HepG2 (cell line): ENCODE measurements around the gene LIPT1. TPM values are rescaled to one million over a fixed set of nuclear protein-coding genes. Genes with fewer than 3 reads are reported as not detected.
A peak's percentile ranks its signal among the peaks of the same experiment; 100 is the strongest.

Source experiments
- ARID2 ChIP-seq: sonication (generic); formaldehyde crosslinking; IDR thresholded peaks from 2 replicates; pipeline ENCODE4 v1.8.1; 2022; ENCODE audit warnings: mild to moderate bottlenecking, missing genetic modification reagents, borderline replicate concordance
- CSRNP1 ChIP-seq: sonication (generic); formaldehyde crosslinking; IDR thresholded peaks from 2 replicates; pipeline ENCODE4 v1.8.1; 2023; ENCODE audit warnings: mild to moderate bottlenecking, missing genetic modification reagents
- ETV6 ChIP-seq: sonication (generic); formaldehyde crosslinking; conservative IDR thresholded peaks from 2 replicates; pipeline ENCODE4 v1.4.0; 2020; ENCODE audit warnings: missing genetic modification reagents
- LCORL ChIP-seq, 2 experiments: fragments of 450-650 bp in 1 of 2; sonication (generic) in 1 of 2; formaldehyde crosslinking in 1 of 2; IDR thresholded peaks; 2 replicates each; pipeline versions ENCODE4 v1.5.0 to v1.6.1; 2017 to 2020; ENCODE audit warnings: antibody characterized with exemption in 1 of 2, missing genetic modification reagents in 1 of 2
- MTF1 ChIP-seq: sonication (generic); formaldehyde crosslinking; IDR thresholded peaks from 2 replicates; pipeline ENCODE4 v1.5.0; 2020; ENCODE audit warnings: missing genetic modification reagents
- MXD4 ChIP-seq: IDR thresholded peaks from 2 replicates; pipeline ENCODE4 v1.6.1; 2016; ENCODE audit warnings: mild to moderate bottlenecking, missing biosample characterization, missing genetic modification reagents
- NBN ChIP-seq: fragments of 450-650 bp; conservative IDR thresholded peaks from 2 replicates; pipeline ENCODE4 v1.6.1; 2017
- REXO4 ChIP-seq: sonication (generic); formaldehyde crosslinking; IDR thresholded peaks from 2 replicates; pipeline ENCODE4 v1.8.0; 2022; ENCODE audit warnings: missing genetic modification reagents, mild to moderate bottlenecking, borderline replicate concordance
- SIX4 ChIP-seq: sonication (generic); formaldehyde crosslinking; IDR thresholded peaks from 2 replicates; pipeline ENCODE4 v1.4.0; 2020; ENCODE audit warnings: missing genetic modification reagents
- SMAD3 ChIP-seq: sonication (generic); formaldehyde crosslinking; IDR thresholded peaks from 2 replicates; pipeline ENCODE4 v1.4.0; 2020; ENCODE audit warnings: missing genetic modification reagents
- TBX3 ChIP-seq: fragments of 450-650 bp; IDR thresholded peaks from 2 replicates; pipeline ENCODE4 v1.6.1; 2017; ENCODE audit warnings: antibody characterized with exemption, mild to moderate bottlenecking, inconsistent platforms, borderline replicate concordance
- TEAD2 ChIP-seq: sonication (generic); formaldehyde crosslinking; IDR thresholded peaks from 2 replicates; pipeline ENCODE4 v1.9.0; 2021; ENCODE audit warnings: missing genetic modification reagents
- U2AF2 ChIP-seq: fragments of 200-400 bp; formaldehyde crosslinking; IDR thresholded peaks from 2 replicates; pipeline ENCODE4 v1.6.1; 2017; ENCODE audit warnings: low read depth, mild to moderate bottlenecking, low read length
- USF2 ChIP-seq, 2 experiments: sonication (generic) in 1 of 2; formaldehyde crosslinking in 1 of 2; IDR thresholded peaks; 2 replicates each; pipeline versions ENCODE4 v1.5.1 to v1.6.1; 2011 to 2020; ENCODE audit warnings: borderline replicate concordance in 1 of 2, low read depth in 1 of 2, low read length in 1 of 2, mild to moderate bottlenecking in 1 of 2, missing genetic modification reagents in 1 of 2, moderate library complexity in 1 of 2
- ZBTB42 ChIP-seq: sonication (generic); formaldehyde crosslinking; IDR thresholded peaks from 2 replicates; pipeline ENCODE4 v1.5.0; 2020; ENCODE audit warnings: mild to moderate bottlenecking, missing genetic modification reagents
- ZNF251 ChIP-seq: sonication (generic); formaldehyde crosslinking; IDR thresholded peaks from 2 replicates; pipeline ENCODE4 v1.9.0; 2021; ENCODE audit warnings: mild to moderate bottlenecking, missing genetic modification reagents
- ZNF260 ChIP-seq: sonication (generic); formaldehyde crosslinking; IDR thresholded peaks from 2 replicates; pipeline ENCODE4 v1.4.0; 2020; ENCODE audit warnings: missing genetic modification reagents, low read depth, mild to moderate bottlenecking, borderline replicate concordance
- ZNF30 ChIP-seq: sonication (generic); formaldehyde crosslinking; IDR thresholded peaks from 2 replicates; pipeline ENCODE4 v1.5.0; 2020; ENCODE audit warnings: mild to moderate bottlenecking, missing genetic modification reagents
- ZNF326 ChIP-seq: sonication (generic); formaldehyde crosslinking; IDR thresholded peaks from 2 replicates; pipeline ENCODE4 v1.4.0; 2020; ENCODE audit warnings: missing genetic modification reagents, borderline replicate concordance
- ZNF496 ChIP-seq: sonication (generic); formaldehyde crosslinking; IDR thresholded peaks from 2 replicates; pipeline ENCODE4 v1.8.1; 2023; ENCODE audit warnings: mild to moderate bottlenecking, moderate library complexity, missing genetic modification reagents; ENCODE audit not compliant: insufficient replicate concordance
- ZNF550 ChIP-seq: sonication (generic); formaldehyde crosslinking; IDR thresholded peaks from 2 replicates; pipeline ENCODE4 v1.4.0; 2020; ENCODE audit warnings: mild to moderate bottlenecking, missing genetic modification reagents, borderline replicate concordance
- ZNF557 ChIP-seq: sonication (generic); formaldehyde crosslinking; IDR thresholded peaks from 2 replicates; pipeline ENCODE4 v1.4.0; 2020; ENCODE audit warnings: missing genetic modification reagents
- ZNF615 ChIP-seq: sonication (generic); formaldehyde crosslinking; IDR thresholded peaks from 2 replicates; pipeline ENCODE4 v1.5.0; 2020; ENCODE audit warnings: mild to moderate bottlenecking, missing genetic modification reagents, borderline replicate concordance
- ZNF761 ChIP-seq: sonication (generic); formaldehyde crosslinking; conservative IDR thresholded peaks from 2 replicates; pipeline ENCODE4 v1.4.0; 2020; ENCODE audit warnings: mild to moderate bottlenecking, missing genetic modification reagents
- polyA plus RNA-seq, 8 experiments: library from polyadenylated mRNA; depleted of rRNA in 3 of 8; stranded (reverse) in 7 of 8; unstranded in 1 of 8; fragments of >200 nt; fragmentation: Illumina TruSeq in 4 of 8; extraction: Trizol in 4 of 8; gene quantifications; 2 replicates each; pipeline versions ENCODE4 v1.2.1 to v1.2.3, GENCODE V29; 2011 to 2016; ENCODE audit warnings: low read depth in 4 of 8, missing spikeins in 1 of 8, mixed read lengths in 1 of 8; ENCODE audit not compliant: insufficient read depth in 1 of 8
- total RNA-seq, 5 experiments: library from RNA; depleted of rRNA; stranded (reverse); fragments of >200 nt; fragmentation: Illumina TruSeq; extraction: Trizol; gene quantifications; 2 replicates each; pipeline ENCODE4 v1.2.3, GENCODE V29; 2016; ENCODE audit warnings: low read depth in 1 of 5
- TF ChIP-seq, protein P1 (sequence below): sonication (generic); formaldehyde crosslinking; IDR thresholded peaks from 2 replicates; pipeline ENCODE4 v1.5.0; 2020; ENCODE audit warnings: missing genetic modification reagents

LIPT1 gene
- total and polyA plus RNA-seq, 2 of the 13 experiments (the other 11 are each of a cell fraction or from before 2014, with no cell fraction given) = 8.0 to 9.6 TPM

DNA sequence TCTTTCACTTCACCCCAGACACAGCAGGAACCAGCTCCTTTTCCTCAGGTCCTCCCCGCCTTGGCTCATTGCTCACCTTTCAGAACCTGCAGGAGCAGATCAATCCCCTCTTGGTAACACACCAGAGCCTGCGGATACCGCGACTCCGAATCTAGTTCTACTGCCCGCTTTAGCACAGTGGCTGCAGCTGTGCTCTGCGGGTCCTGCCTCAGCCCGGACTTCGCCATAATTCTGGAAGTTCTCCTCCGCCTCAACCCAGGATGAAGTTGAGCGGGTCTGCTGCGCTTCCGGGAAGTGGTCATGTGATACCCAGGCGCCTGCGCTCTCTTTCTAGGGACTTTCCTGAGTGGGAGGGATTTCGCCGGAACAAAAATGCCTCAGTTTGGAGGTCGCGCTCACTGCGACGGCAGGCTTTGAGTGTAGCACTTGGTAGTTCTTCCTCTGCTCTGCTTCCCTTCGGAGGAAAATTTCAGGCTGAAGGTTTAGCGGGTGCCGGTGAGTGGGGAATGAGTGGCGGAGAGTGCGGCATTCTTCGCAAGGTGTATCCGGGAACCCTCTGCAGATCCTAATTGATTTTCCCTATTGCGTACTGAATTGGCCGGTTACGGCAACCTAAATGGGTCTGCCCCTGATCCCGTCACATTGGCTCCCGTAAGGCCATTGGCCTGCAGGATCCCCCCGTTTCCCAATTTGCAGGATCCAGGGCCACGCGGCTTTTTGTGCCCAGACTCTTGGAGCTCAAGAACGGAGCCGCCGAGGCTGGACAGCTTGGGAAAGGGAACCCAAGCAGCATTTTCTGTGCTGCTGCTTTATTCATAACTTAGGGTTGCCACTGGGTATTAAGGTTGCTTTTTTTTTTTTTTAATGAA, 26.2 kb downstream of the LIPT1 start, which contains the start of the genes MITD1 and MRPL30 (continued):
- TF ChIP-seq CSRNP1 (CRISPR knock-in tag) (peak; percentile 80), NBN (no peak), ZNF30 (no peak; the same call in 1 of the 2 replicates), ZBTB42 (no peak), MTF1 (CRISPR knock-in tag) (no peak), ZNF260 (CRISPR knock-in tag) (no peak), ZNF326 (CRISPR knock-in tag) (no peak), U2AF2 (peak; percentile 86; the same call in 1 of the 2 replicates), SMAD3 (CRISPR knock-in tag) (peak; percentile 100), ZNF615 (CRISPR knock-in tag) (peak; percentile 85; the same call in 1 of the 2 replicates), LCORL (IDR thresholded peaks at IDR 0.05) (no peak; the same call in 1 of the 2 replicates), LCORL (CRISPR knock-in tag; IDR thresholded peaks at IDR 0.05) (peak; percentile 83), SIX4 (CRISPR knock-in tag) (peak; percentile 76; the same call in 1 of the 2 replicates), ZNF761 (CRISPR knock-in tag) (peak; percentile 83; the same call in 1 of the 2 replicates), USF2 (IDR thresholded peaks at IDR 0.05; ENCODE audit: low read depth, low read length) (peak; percentile 92), USF2 (CRISPR knock-in tag; IDR thresholded peaks at IDR 0.05; ENCODE audit: borderline replicate concordance) (peak; percentile 99), MXD4 (CRISPR knock-in tag) (peak; percentile 94), REXO4 (no peak), ZNF251 (CRISPR knock-in tag) (0 out of 2 replicates have a peak, but pooled peaks have one; percentile 74), ZNF496 (no peak), ARID2 (CRISPR knock-in tag) (peak; percentile 78; the same call in 1 of the 2 replicates), ZNF557 (CRISPR knock-in tag) (peak; percentile 60; the same call in 1 of the 2 replicates), ZNF550 (CRISPR knock-in tag) (peak; percentile 95; the same call in 1 of the 2 replicates), ETV6 (peak; percentile 99), TBX3 (no peak), TEAD2 (CRISPR knock-in tag) (peak; percentile 66; the same call in 1 of the 2 replicates)
- TF ChIP-seq, protein P1, sequence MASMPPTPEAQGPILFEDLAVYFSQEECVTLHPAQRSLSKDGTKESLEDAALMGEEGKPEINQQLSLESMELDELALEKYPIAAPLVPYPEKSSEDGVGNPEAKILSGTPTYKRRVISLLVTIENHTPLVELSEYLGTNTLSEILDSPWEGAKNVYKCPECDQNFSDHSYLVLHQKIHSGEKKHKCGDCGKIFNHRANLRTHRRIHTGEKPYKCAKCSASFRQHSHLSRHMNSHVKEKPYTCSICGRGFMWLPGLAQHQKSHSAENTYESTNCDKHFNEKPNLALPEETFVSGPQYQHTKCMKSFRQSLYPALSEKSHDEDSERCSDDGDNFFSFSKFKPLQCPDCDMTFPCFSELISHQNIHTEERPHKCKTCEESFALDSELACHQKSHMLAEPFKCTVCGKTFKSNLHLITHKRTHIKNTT (CRISPR knock-in tag) = no peak
